OCI-LY7 (cell line): Measurements from ENCODE around the gene PCGF3. TPM values are rescaled to one million over a fixed set of nuclear protein-coding genes. Genes with fewer than 3 reads are reported as not detected.

Experiments
- BruUV-seq: library from RNA; stranded (reverse); fragments of 400-500 nt; replicated peaks from 2 replicates; lab custom pipeline; 2021; lab: Mats Ljungman, UMichigan
- CTCF ChIA-PET: fragments of 300-600 bp; sonication (Branson Sonifier 250); formaldehyde crosslinking; loops from one replicate; lab custom pipeline; 2022; ENCODE audit warnings: antibody characterized with exemption; ENCODE audit not compliant: unreplicated experiment; lab: Charles Lee
- POLR2A ChIA-PET: fragments of 300-600 bp; sonication (Branson Sonifier 250); formaldehyde crosslinking; loops from one replicate; lab custom pipeline; 2022; ENCODE audit warnings: antibody characterized with exemption; lab: Charles Lee
- DNase-seq: peaks from one replicate; pipeline ENCODE4 v3.0.0-alpha.2; 2015; ENCODE audit warnings: low spot score
- H2AFZ ChIP-seq: fragments of 200-600 bp; sonication (generic), shearing (Covaris generic); 2 replicates; pipeline ENCODE4 v1.6.1; 2014; ENCODE audit warnings: mild to moderate bottlenecking, antibody characterized with exemption, low read length, moderate library complexity
- H3K27ac ChIP-seq: fragments of 200-600 bp; sonication (generic); 2 replicates; pipeline ENCODE4 v1.5.1; 2014; ENCODE audit warnings: mixed run types, low read depth, mild to moderate bottlenecking, moderate library complexity, low read length, inconsistent platforms; ENCODE audit not compliant: poor library complexity, severe bottlenecking
- H3K36me3 ChIP-seq: fragments of 200-600 bp; sonication (generic); 2 replicates; pipeline ENCODE4 v1.6.1; 2014; ENCODE audit warnings: mild to moderate bottlenecking, antibody characterized with exemption, low read length, moderate library complexity, mixed read lengths; ENCODE audit not compliant: insufficient read depth
- H3K4me1 ChIP-seq: fragments of 200-600 bp; sonication (generic); 2 replicates; pipeline ENCODE4 v1.5.1; 2014; ENCODE audit warnings: mild to moderate bottlenecking, low read length; ENCODE audit not compliant: insufficient read depth, poor library complexity, severe bottlenecking
- H3K4me2 ChIP-seq: fragments of 200-600 bp; sonication (generic); 2 replicates; pipeline ENCODE4 v1.6.1; 2014; ENCODE audit warnings: mild to moderate bottlenecking, low read length
- H3K4me3 ChIP-seq: fragments of 200-600 bp; sonication (generic); 2 replicates; pipeline ENCODE4 v1.5.1; 2014; ENCODE audit warnings: mild to moderate bottlenecking, low read depth, low read length; ENCODE audit not compliant: poor library complexity, severe bottlenecking
- H3K79me2 ChIP-seq: fragments of 200-600 bp; sonication (generic); 2 replicates; pipeline ENCODE4 v1.6.1; 2016; ENCODE audit warnings: low read depth, mild to moderate bottlenecking, low read length, moderate library complexity, mixed read lengths; ENCODE audit not compliant: insufficient read depth
- H3K9me2 ChIP-seq: fragments of 200-600 bp; sonication (generic); 2 replicates; pipeline ENCODE4 v1.6.1; 2016; ENCODE audit warnings: mild to moderate bottlenecking, low read length, mixed read lengths; ENCODE audit not compliant: insufficient read depth
- H3K9me3 ChIP-seq: fragments of 200-600 bp; sonication (generic); 2 replicates; pipeline ENCODE4 v1.6.1; 2014; ENCODE audit warnings: mild to moderate bottlenecking, mixed run types, low read length, mixed read lengths
- H4K20me1 ChIP-seq: fragments of 200-600 bp; sonication (generic); 2 replicates; pipeline ENCODE4 v1.6.1; 2014; ENCODE audit warnings: mild to moderate bottlenecking, antibody characterized with exemption, low read length, moderate library complexity, mixed read lengths; ENCODE audit not compliant: insufficient read depth
- CTCF ChIP-seq: fragments of 200-600 bp; sonication (generic); conservative IDR thresholded peaks from 2 replicates; pipeline ENCODE4 v1.5.1; 2014; ENCODE audit warnings: mild to moderate bottlenecking, antibody characterized with exemption, low read length, moderate library complexity, mixed read lengths
- EZH2phosphoT487 ChIP-seq: fragments of 200-600 bp; sonication (generic); IDR thresholded peaks from 2 replicates; pipeline ENCODE4 v1.6.1; 2018; ENCODE audit warnings: low read depth, borderline replicate concordance, mild to moderate bottlenecking, mixed run types, antibody characterized with exemption, low read length, moderate library complexity, mixed read lengths
- intact Hi-C: fragments of 100-400 bp; cut with micrococcal nuclease; formaldehyde crosslinking; loops from one replicate; pipeline ENCODE4 v1.10.0; 2022; ENCODE audit not compliant: unreplicated experiment
- total RNA-seq, 2 experiments: library from RNA; depleted of rRNA in 1 of 2; stranded (reverse); fragments of >200 nt in 1 of 2; shearing (Covaris generic) in 1 of 2; gene quantifications; 2 replicates each; pipeline ENCODE4 v1.2.3, GENCODE V29; 2014 to 2022

Gene PCGF3
- total RNA-seq, 2 experiments from 2014 or later = 33.8 to 50.2 TPM

GRCh38 chr4:791252-791897 is 85.7 kb downstream of the PCGF3 start:
- CTCF ChIA-PET = no interaction called here

GRCh38 chr4:791898-792625 is 86.4 kb downstream of the PCGF3 start:
- Histone ChIP-seq H3K4me2 (peak overlapping the region; percentile 66; the same call in 1 of the 2 replicates), H3K27ac (no peak overlapping the region), H3K9me3 (no peaks in the 10 kb centered on the region), H3K79me2 (no peaks in the 10 kb centered on the region), H3K4me1 (peaks cover 57% of the 10 kb centered on the region), H3K36me3 (no peaks in the 10 kb centered on the region), H3K9me2 (no peaks in the 10 kb centered on the region), H4K20me1 (no peaks in the 10 kb centered on the region), H3K4me3 (no peak overlapping the region), H2AFZ (peak overlapping the region; percentile 13; the same call in 1 of the 2 replicates)
- POLR2A ChIA-PET = no interaction called here
- TF ChIP-seq CTCF (0 out of 2 replicates have a peak, but pooled peaks have one; percentile 22), EZH2phosphoT487 (no peak)
- DNase-seq = no peak
- CTCF ChIA-PET = no interaction called here
- no TSS peak for BruUV-seq
- intact Hi-C loops = no loop called here

More at GRCh38 chr4:791252-791897, 85.7 kb downstream of the PCGF3 start:
- DNase-seq = no peak
- intact Hi-C loops = no loop called here
- BruUV-seq = no TSS peak
- H3K36me3 ChIP-seq = no peaks in the 10 kb centered on the region
- no peak overlapping the region for H2AFZ ChIP-seq
- H3K4me2 ChIP-seq = no peak overlapping the region
- TF ChIP-seq CTCF (no peak), EZH2phosphoT487 (no peak)
- H3K79me2 ChIP-seq = no peaks in the 10 kb centered on the region
- no peak overlapping the region for H3K4me3 ChIP-seq
- H3K9me2 ChIP-seq = no peaks in the 10 kb centered on the region
- POLR2A ChIA-PET = no interaction called here
- no peaks in the 10 kb centered on the region for H4K20me1 ChIP-seq
- no peaks in the 10 kb centered on the region for H3K9me3 ChIP-seq
- H3K4me1 ChIP-seq = peaks cover 50% of the 10 kb centered on the region
- H3K27ac ChIP-seq = no peak overlapping the region
